GM10248 (cell line): ENCODE data around the gene GRK6.
A peak's percentile ranks its signal among the peaks of the same experiment; 100 is the strongest.

Experiments
- CTCF ChIA-PET: fragments of 300-600 bp; sonication (Branson Sonifier 250); formaldehyde crosslinking; extraction: SDS; loops from one replicate; lab custom pipeline; 2021; ENCODE audit warnings: antibody characterized with exemption; lab: Yijun Ruan, JAX
- POLR2A ChIA-PET: fragments of 350-650 bp; sonication (Branson Sonifier 250); formaldehyde crosslinking; extraction: SDS; loops from one replicate; lab custom pipeline; 2020; ENCODE audit warnings: antibody characterized with exemption; lab: Yijun Ruan, JAX
- DNase-seq: peaks from one replicate; pipeline ENCODE4 v3.0.0; 2012; ENCODE audit errors: extremely low spot score
- CTCF ChIP-seq: IDR thresholded peaks from 2 replicates; pipeline ENCODE4 v1.5.1; 2012; ENCODE audit warnings: mild to moderate bottlenecking, low read depth; ENCODE audit errors: extremely low read depth, missing control alignments, control extremely low read depth

GRK6 gene

GRCh38 chr5:177396078-177396477 lies 30.4 kb upstream of the GRK6 start:
- CTCF ChIA-PET: interaction anchor here (8.8 to 12.8 kb wide), 2 partner anchors 9 to 54 kb away, joined by 285 to 321 read pairs; partner anchors contain the start of genes F12, PFN3 and PRR7
- POLR2A ChIA-PET: no interaction called here
- no peak for DNase-seq
- no peak for TF ChIP-seq CTCF

GRCh38 chr5:177396807-177397206 lies 29.7 kb upstream of the GRK6 start:
- DNase-seq: no peak
- CTCF ChIA-PET: interaction anchor here (21.8 kb wide), 1 partner anchor 49 kb away, joined by 549 read pairs; the partner anchor contains the start of gene PRR7
- POLR2A ChIA-PET: no interaction called here
- no peak for TF ChIP-seq CTCF

- ChIA-PET POLR2A (no interaction called here), CTCF (interaction anchor here (21.8 kb wide), 1 partner anchor 48 kb away, joined by 549 read pairs; the partner anchor contains the start of gene PRR7)
- no peak for DNase-seq
- no peak for TF ChIP-seq CTCF
Measured at GRCh38 chr5:177397875-177398390, 28.5 kb upstream of the GRK6 start.

DNA sequence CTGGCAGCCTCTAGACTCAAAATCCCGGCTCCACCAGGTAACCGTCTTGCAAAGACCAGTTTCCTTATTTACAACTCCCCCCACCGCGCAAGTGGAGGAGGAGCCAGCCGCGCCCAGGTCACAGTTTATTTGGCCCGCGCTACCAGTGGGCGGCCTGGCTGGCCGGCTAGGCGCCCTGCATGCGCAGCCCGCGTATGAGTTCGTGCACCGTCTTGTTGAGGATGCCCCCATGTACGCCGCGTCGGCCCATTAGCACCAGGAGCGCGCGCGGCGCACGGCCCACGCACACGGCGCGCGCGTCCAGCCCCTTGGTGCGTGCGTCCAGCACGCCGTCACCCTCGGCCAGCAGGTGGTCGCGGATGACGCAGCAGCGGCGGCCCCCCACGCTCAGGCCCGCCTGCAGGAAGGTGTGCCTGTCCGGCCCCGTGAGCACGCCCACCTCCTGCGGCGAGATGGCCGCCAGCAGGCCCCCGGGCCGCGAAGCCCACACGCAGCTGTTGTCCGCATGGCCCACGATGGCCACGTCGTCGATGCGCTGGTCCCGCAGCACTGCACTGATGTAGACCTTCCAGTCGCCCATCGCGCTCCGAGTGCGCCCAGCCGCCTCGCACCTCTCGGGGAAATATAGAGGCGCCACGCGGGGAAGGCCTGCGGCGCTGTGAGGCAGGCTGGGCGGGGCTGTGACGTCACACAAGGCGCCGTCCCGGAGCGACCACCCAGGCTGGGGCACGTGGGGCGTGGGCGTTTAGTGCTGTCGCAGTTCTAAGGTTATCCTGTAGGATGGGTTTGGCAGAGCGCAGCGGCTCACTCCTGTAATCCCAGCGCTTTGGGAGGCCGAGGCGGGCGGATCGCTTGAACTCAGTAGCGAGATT lies 26.2 kb upstream of the GRK6 start, which contains the start of gene PFN3:
Gene PFN3 (minus strand): TSS at position 665 of the 872 bp plus-strand sequence. CDS start 85 bp downstream, at position 580.
- TF ChIP-seq CTCF: no peak
- POLR2A ChIA-PET: no interaction called here
- DNase-seq: no peak
- CTCF ChIA-PET: interaction anchor here (1.7 to 21.8 kb wide), 5 partner anchors 10 to 91 kb away, joined by 3 to 549 read pairs (median 55); partner anchors contain the start of genes PRR7 and SLC34A1

DNA sequence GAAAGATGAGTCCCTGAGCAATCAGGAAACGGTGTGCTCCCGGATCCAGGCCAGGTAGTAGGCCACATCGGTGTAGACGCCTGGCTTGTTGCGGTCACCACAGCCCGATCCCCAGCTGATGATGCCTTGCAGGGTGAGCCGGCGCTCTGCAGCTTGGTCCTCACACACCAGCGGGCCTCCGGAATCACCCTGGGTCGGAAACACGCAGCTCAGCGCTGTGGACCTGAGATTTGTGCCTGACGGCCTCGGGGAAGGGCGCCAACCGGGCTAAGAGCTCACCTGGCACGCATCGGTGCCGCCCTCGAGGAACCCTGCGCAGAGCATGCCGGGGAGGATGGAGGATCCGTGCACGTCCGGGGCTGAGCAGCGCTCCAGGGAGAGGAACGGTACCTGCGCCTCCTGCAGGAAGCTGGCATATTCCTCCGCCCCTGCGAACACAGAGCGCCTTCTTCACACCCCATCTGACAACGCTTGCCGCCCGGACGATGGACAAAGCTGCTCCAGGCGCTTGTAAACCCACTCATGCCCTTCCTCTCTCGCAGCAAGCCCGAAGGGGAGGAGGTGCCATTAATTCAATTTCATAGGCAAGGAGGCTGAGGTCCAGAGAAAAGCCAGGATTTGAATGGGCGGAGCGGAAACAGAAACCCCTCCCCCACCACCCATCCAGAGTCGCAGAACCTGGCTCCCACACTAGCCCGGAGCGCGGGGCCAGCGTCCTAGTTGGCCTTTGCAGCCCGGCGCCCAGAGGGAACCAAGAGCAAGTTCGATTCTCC lies 24.0 kb upstream of the GRK6 start:
- CTCF ChIA-PET: interaction anchor here (0.6 to 21.8 kb wide), 38 partner anchors 12 to 390 kb away, joined by 3 to 549 read pairs (median 8); partner anchors contain the start of genes DOK3, GRK6, LMAN2 and PDLIM7
- peak; percentile 43 for TF ChIP-seq CTCF
- peak; percentile 74 for DNase-seq
- POLR2A ChIA-PET: interaction anchor here (0.8 to 1.4 kb wide), 3 partner anchors 12 to 30 kb away, joined by 3 to 4 read pairs (median 4); no protein-coding TSS in a partner anchor
